HG02678 (cell line): ENCODE data around the gene ADRA2B.

Experiments used
- ATAC-seq: cut with Tn5 transposase; IDR thresholded peaks from one replicate; pipeline ENCODE4 v1.9.1; 2021; ENCODE audit warnings: mild to moderate bottlenecking, moderate library complexity; ENCODE audit not compliant: unreplicated experiment

The ADRA2B gene

DNA sequence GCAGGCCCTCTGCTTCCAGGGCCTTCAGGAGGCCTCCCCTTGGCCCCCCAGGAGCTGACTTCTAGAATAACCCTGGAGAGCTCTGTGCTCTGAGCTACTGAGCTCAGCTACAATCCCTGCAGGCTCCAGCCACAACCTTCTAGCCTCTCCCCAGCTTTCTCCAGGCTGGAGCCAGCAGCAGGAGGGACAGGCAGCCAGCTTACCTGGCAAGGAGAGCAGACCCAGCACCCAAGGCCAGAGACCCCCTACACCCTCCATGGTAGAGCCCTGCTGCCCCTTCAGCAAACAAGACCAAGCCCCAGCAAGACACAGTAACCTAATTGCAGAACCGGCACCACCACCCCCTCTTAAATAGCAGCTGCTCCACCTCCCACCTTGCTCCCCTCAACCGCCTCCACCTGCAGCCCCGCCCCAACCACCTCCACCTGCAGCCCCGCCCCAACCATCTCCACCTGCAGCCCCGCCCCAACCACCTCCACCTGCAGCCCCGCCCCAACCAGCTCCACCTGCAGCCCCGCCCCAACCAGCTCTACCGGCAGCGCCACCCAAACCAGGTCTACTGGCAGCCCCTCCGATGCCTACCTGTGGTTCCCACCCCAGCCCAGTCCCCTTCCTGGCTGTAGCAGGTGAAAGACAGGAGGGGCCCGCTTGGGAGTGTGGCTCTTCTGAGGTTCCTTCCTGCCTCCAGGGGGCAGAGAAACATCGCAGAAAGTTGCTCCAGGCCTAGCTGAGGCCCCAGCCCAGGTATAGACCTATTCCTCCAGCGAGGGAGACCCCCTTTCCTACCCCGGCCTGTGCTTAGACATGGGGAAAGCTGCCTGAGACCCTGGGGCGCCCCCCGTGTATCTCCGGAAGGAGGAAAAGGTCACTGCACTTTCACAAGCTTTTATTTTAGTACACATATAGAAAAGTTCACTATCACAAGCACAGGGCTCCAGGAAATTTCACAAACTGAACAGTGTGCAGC lies 22.1 kb upstream of the ADRA2B start, which contains the start of gene ASTL:
TSS of gene ASTL (minus strand) at position 324 of the 967 bp plus-strand sequence. CDS start at position 258, 66 bp downstream.
- no peak for ATAC-seq

DNA sequence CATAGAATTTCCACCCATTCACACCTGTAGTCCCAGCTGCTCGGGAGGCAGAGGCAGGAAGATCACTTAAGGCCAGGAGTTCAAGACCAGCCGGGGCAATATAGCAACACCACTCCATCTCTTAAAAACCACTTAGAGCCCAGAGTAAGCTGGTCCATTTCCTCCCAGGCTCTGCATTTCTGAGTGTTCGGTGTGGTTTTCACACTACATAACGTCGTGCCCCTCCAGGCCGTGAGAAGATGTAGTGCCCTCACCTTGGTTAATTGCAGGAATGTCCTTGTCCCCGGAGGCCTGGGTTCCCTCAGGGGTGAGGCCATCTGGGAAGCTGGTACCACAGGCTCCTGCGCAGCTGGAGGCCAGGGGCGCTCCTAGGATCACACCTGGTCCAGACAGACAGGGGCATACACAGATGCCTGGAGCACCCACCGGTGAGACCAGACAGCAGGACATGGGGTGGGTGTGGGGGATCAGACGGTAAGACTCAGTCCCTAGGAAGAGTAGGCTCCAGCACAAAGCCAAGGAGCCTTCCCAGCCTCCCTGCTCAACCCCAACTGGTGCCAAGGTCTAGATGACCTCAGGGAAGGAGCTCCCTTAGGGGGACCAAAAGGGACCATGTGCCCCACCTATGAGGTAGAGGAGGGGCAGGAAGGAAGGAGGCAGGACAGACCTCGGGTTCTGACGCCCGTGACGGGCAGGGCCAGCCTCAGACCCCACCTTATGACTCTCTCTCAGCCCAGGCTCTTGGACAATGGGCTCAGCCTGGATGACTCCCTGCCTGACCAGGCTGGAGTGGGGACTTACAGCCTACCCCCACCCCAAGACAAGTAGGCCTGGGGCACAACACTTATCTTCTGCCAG lies 21.2 kb upstream of the ADRA2B start:
- ATAC-seq, result no peak

DNA sequence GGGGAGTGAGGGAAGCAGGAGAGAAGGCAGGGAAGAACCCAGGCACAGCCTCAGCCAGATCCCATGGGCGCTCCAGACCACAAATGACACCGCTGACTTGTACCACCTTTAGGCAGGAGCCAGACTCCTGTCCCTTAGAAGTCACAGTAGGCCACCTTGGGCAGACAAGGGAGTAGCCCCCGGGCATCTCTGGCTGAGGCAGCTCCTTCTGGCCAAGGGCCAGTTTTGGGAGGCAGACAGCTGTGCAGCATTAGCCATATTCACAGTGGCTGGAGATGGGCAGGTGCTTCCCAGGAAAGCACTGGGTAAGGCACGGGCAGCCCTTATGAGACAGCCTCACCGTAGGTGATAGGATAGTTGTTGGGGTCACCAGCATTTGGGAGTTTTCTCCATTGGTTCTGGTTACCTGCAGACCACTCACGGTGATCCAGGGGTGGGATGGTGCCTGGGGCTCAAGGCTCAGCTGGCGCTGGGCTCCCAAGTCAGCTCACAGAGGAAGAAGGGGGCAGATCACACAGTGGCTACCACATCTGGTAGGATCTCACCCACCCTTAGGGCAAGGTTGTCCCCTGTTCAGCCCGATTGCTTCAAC lies 19.9 kb upstream of the ADRA2B start:
- no peak for ATAC-seq

GRCh38 chr2:96135621-96136020 lies 19.2 kb upstream of the ADRA2B start:
- ATAC-seq, result no peak

- no peak for ATAC-seq
Observed at GRCh38 chr2:96135171-96135570, 18.8 kb upstream of the ADRA2B start.

- ATAC-seq, result no peak
Observed at GRCh38 chr2:96134421-96134820, 18.1 kb upstream of the ADRA2B start.

GRCh38 chr2:96131813-96132745 lies 15.7 kb upstream of the ADRA2B start:
- no peak for ATAC-seq

- ATAC-seq, result no peak
Observed at GRCh38 chr2:96131152-96131812, 14.9 kb upstream of the ADRA2B start.

- no peak for ATAC-seq
Observed at GRCh38 chr2:96130483-96130882, 14.1 kb upstream of the ADRA2B start.

- ATAC-seq, result no peak
Observed at GRCh38 chr2:96129528-96130120, 13.3 kb upstream of the ADRA2B start.

DNA sequence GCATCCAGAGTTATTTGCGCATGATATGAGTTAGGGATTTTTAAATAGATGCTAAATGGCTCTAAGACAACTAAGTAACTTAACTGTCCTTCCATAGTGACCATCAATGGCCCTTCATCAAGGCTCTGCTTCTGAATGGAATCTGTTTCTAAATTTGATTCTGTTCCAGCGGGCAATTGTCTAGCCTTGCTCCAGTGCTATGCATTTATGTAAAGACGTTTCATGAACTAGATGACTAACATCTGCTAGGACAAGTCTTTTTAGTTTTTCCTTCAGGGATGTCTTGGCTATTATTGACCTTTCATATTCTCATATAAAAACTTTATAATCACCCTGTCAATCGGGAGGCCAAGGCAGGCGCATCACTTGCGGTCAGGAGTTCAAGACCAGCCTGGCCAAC lies 12.1 kb upstream of the ADRA2B start:
- ATAC-seq, result no peak

GRCh38 chr2:96124406-96125265 lies 8.3 kb upstream of the ADRA2B start:
- no peak for ATAC-seq

DNA sequence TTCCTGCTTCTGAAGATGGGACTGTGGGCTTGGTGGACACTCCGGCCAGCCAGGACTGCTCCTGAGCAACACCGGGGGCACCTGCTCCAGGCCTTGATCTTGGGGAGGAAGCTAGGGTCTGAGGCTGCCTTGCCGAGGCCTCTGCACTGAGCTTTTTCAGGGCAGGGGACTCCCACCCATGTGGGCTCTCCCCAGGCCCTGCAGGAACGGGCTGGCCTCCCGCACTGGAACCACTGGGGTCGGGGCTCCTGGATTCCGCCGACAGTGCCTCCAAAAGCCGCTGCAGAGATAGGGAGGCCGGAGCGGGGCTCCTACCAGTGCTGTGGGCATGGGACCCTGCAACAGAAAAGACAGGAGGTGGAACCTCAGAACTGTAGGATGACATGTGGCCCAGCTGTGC lies 7.6 kb upstream of the ADRA2B start:
- ATAC-seq, result no peak

DNA sequence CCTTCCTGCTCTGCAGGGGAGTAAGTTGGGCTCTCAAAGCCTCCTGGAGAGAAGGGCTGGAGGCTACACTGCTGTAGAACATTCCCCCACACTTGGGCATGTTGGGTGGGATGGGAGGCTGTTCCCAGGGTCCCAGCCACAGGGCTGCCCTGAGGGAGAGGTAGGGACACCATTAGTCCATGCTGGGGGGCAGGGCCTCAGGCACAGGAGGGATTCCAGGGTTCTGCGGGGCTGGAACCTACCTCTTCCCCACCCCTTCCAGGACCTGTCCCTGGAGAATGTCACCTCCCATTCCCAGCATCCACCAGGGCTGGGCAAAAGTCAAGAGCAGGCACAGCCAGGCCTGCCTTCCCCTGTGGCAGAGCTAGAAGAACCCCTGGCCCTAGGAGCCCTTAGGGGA lies 6.9 kb upstream of the ADRA2B start:
- no peak for ATAC-seq

- ATAC-seq, result no peak
Observed at GRCh38 chr2:96122391-96122790, 6.0 kb upstream of the ADRA2B start.

DNA sequence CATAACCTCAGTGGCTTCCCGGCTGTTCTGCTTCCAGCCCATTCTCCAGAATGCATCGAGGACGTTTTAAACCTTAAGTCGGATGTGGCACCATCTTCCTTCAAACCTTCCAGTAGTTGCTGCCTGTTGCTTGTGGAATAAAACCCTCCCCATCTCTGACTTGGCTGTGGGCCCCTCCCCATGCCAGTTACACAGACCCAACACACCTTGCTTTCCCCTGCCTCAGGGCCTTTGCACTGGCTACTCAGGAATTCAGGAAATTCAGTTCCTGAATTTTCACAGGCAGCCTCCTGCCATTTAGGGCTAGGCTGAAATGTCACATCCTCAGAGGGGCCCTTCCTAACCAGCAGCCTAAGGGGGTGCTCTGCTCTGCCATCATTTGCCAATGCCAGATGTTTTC lies 5.0 kb upstream of the ADRA2B start:
- ATAC-seq, result no peak

- no peak for ATAC-seq
Observed at GRCh38 chr2:96120991-96121390, 4.6 kb upstream of the ADRA2B start.

GRCh38 chr2:96120091-96120720 lies 3.8 kb upstream of the ADRA2B start:
- ATAC-seq, result no peak
